H1 (cell line): ENCODE measurements around the gene MPDZ. TPM values are rescaled to one million over a fixed set of nuclear protein-coding genes. Genes with fewer than 3 reads are reported as not detected.

ENCODE experiments used
- CTCF ChIA-PET: fragments of 300-600 bp; sonication (Branson Sonifier 250); formaldehyde crosslinking; loops from one replicate; lab custom pipeline; 2021; ENCODE audit not compliant: partially characterized antibody; lab: Charles Lee
- POLR2A ChIA-PET: fragments of 300-600 bp; sonication (Branson Sonifier 250); formaldehyde crosslinking; loops from one replicate; lab custom pipeline; 2021; ENCODE audit warnings: inconsistent platforms; ENCODE audit not compliant: partially characterized antibody; lab: Charles Lee
- DNase-seq, 2 experiments: peaks; one replicate each; pipeline versions ENCODE4 v3.0.0 to v3.0.0-alpha.2; 2010 to 2022; ENCODE audit warnings: low spot score in 2 of 2, low read depth in 1 of 2, mixed read lengths in 1 of 2
- FAIRE-seq: peaks from 2 replicates; lab custom pipeline; 2011; peaks lifted over from hg19 to GRCh38; lab: Jason Lieb, UNC
- H2AFZ ChIP-seq: 2 replicates; pipeline ENCODE4 v1.8.1; 2012; ENCODE audit warnings: low read length, inconsistent platforms
- H2AK5ac ChIP-seq: 2 replicates; pipeline ENCODE4 v1.6.1; 2013; ENCODE audit warnings: low read depth, low read length
- H2BK120ac ChIP-seq: replicated peaks from 2 replicates; pipeline ENCODE3; 2013; ENCODE audit warnings: low read depth, low read length, inconsistent platforms
- H2BK12ac ChIP-seq: 2 replicates; pipeline ENCODE4 v1.6.1; 2013; ENCODE audit warnings: low read depth, low read length
- H2BK15ac ChIP-seq: 2 replicates; pipeline ENCODE4 v1.6.1; 2013; ENCODE audit warnings: low read length
- H2BK20ac ChIP-seq: 2 replicates; pipeline ENCODE4 v1.6.1; 2013; ENCODE audit warnings: low read length
- H2BK5ac ChIP-seq: 2 replicates; pipeline ENCODE4 v1.6.1; 2013; ENCODE audit warnings: low read depth, low read length
- H3K14ac ChIP-seq: 2 replicates; pipeline ENCODE4 v1.6.1; 2013; ENCODE audit warnings: inconsistent platforms; ENCODE audit not compliant: insufficient read length
- H3K18ac ChIP-seq: 2 replicates; pipeline ENCODE4 v1.6.1; 2013; ENCODE audit warnings: low read length; ENCODE audit errors: extremely low read depth
- H3K23ac ChIP-seq: 2 replicates; pipeline ENCODE4 v1.6.1; 2013; ENCODE audit warnings: inconsistent platforms; ENCODE audit not compliant: insufficient read length
- H3K23me2 ChIP-seq: 2 replicates; pipeline ENCODE4 v1.6.1; 2013; ENCODE audit warnings: low read depth, low read length
- H3K27ac ChIP-seq: 2 replicates; pipeline ENCODE4 v1.6.1; 2011; ENCODE audit warnings: low read depth, low read length, inconsistent platforms
- H3K27me3 ChIP-seq, 4 experiments: replicated peaks in 1 of 4; 1 replicate in 1 of 4; 2 replicates in 3 of 4; pipeline versions ENCODE4 v1.6.1 to v1.8.1; 2011 to 2013; ENCODE audit warnings: low read length in 3 of 4, mild to moderate bottlenecking in 3 of 4, inconsistent platforms in 2 of 4, mixed read lengths in 2 of 4, moderate library complexity in 1 of 4; ENCODE audit not compliant: control insufficient read depth in 3 of 4, insufficient read depth in 3 of 4; ENCODE audit errors: extremely low read depth in 1 of 4
- H3K36me3 ChIP-seq, 4 experiments: 2 replicates each; pipeline versions ENCODE4 v1.6.1 to v1.8.1; 2011 to 2013; ENCODE audit warnings: mild to moderate bottlenecking in 4 of 4, low read length in 3 of 4, moderate library complexity in 2 of 4, control low read depth in 1 of 4, inconsistent platforms in 1 of 4; ENCODE audit not compliant: insufficient read depth in 4 of 4, control insufficient read depth in 2 of 4
- H3K4ac ChIP-seq: replicated peaks from 2 replicates; pipeline ENCODE3; 2013; ENCODE audit warnings: low read length, low read depth, mixed read lengths, inconsistent platforms; ENCODE audit not compliant: insufficient read length
- H3K4me1 ChIP-seq, 4 experiments: replicated peaks in 1 of 4; 1 replicate in 1 of 4; 2 replicates in 3 of 4; pipeline versions ENCODE4 v1.6.1 to v1.8.1; 2011 to 2013; ENCODE audit warnings: low read length in 3 of 4, inconsistent platforms in 2 of 4, mixed read lengths in 1 of 4; ENCODE audit not compliant: insufficient read depth in 4 of 4, control insufficient read depth in 3 of 4
- H3K4me2 ChIP-seq, 2 experiments: 2 replicates each; pipeline versions ENCODE4 v1.6.1 to v1.8.1; 2011 to 2013; ENCODE audit warnings: low read depth in 2 of 2, low read length in 2 of 2, control low read depth in 1 of 2, inconsistent platforms in 1 of 2, mild to moderate bottlenecking in 1 of 2; ENCODE audit not compliant: insufficient read depth in 1 of 2
- H3K4me3 ChIP-seq, 4 experiments: fragments of 200-600, 300-600 bp in 1 of 4; sonication (generic), shearing (Covaris generic), sonication (Bioruptor Twin) in 1 of 4; 2 replicates each; pipeline versions ENCODE4 v1.5.1 to v1.8.1; 2011 to 2016; ENCODE audit warnings: low read length in 4 of 4, low read depth in 3 of 4, control low read depth in 2 of 4, inconsistent platforms in 2 of 4, mild to moderate bottlenecking in 2 of 4, mixed read lengths in 1 of 4, moderate library complexity in 1 of 4; ENCODE audit not compliant: insufficient read depth in 2 of 4; ENCODE audit errors: extremely low read depth in 1 of 4
- H3K56ac ChIP-seq: replicated peaks from 2 replicates; pipeline ENCODE3; 2013; ENCODE audit warnings: low read depth, mild to moderate bottlenecking, mixed read lengths, low read length, inconsistent platforms; ENCODE audit not compliant: insufficient read length
- H3K79me1 ChIP-seq: 2 replicates; pipeline ENCODE4 v1.6.1; 2013; ENCODE audit warnings: low read depth, low read length, control low read depth
- H3K79me2 ChIP-seq, 2 experiments: 2 replicates each; pipeline versions ENCODE4 v1.6.1 to v1.8.1; 2012 to 2013; ENCODE audit warnings: low read length in 2 of 2, mild to moderate bottlenecking in 2 of 2, inconsistent platforms in 1 of 2; ENCODE audit not compliant: insufficient read depth in 2 of 2, control insufficient read depth in 1 of 2
- H3K9ac ChIP-seq, 4 experiments: replicated peaks in 1 of 4; 1 replicate in 1 of 4; 2 replicates in 3 of 4; pipeline versions ENCODE4 v1.6.1 to v1.8.1; 2011 to 2013; ENCODE audit warnings: low read depth in 3 of 4, low read length in 3 of 4, control low read depth in 2 of 4, mild to moderate bottlenecking in 2 of 4, moderate library complexity in 2 of 4, inconsistent platforms in 1 of 4; ENCODE audit errors: extremely low read depth in 1 of 4
- H3K9me3 ChIP-seq, 2 experiments: 2 replicates each; pipeline versions ENCODE4 v1.6.1 to v1.8.1; 2012 to 2013; ENCODE audit warnings: mild to moderate bottlenecking in 2 of 2, moderate library complexity in 2 of 2, control low read depth in 1 of 2, inconsistent platforms in 1 of 2, low read depth in 1 of 2, low read length in 1 of 2, mixed read lengths in 1 of 2; ENCODE audit not compliant: insufficient read depth in 2 of 2
- H4K20me1 ChIP-seq, 2 experiments: replicated peaks in 1 of 2; 2 replicates each; pipeline versions ENCODE3 to v1.8.1; 2011 to 2013; ENCODE audit warnings: inconsistent platforms in 2 of 2, low read length in 2 of 2, mild to moderate bottlenecking in 1 of 2; ENCODE audit not compliant: insufficient read depth in 2 of 2, control insufficient read depth in 1 of 2
- H4K5ac ChIP-seq: 2 replicates; pipeline ENCODE4 v1.6.1; 2013; ENCODE audit warnings: low read length, low read depth, mixed read lengths, inconsistent platforms; ENCODE audit not compliant: insufficient read length
- H4K8ac ChIP-seq: 2 replicates; pipeline ENCODE4 v1.8.0; 2013; ENCODE audit warnings: mild to moderate bottlenecking, moderate library complexity, low read length, inconsistent platforms; ENCODE audit not compliant: insufficient read depth; ENCODE audit errors: extremely low read depth
- H4K91ac ChIP-seq: replicated peaks from 2 replicates; pipeline ENCODE3; 2013; ENCODE audit warnings: low read length, mixed read lengths, inconsistent platforms; ENCODE audit not compliant: insufficient read length
- HDAC6 ChIP-seq: IDR thresholded peaks from one replicate; pipeline ENCODE4 v1.7.1; 2012; ENCODE audit warnings: low read depth, mild to moderate bottlenecking, inconsistent platforms, low read length, moderate library complexity
- KDM1A ChIP-seq: fragments of 200-600, 300-600 bp; sonication (generic); IDR thresholded peaks from 2 replicates; pipeline ENCODE4 v1.7.1; 2016; ENCODE audit warnings: mild to moderate bottlenecking, low read length, borderline replicate concordance
- POU5F1 ChIP-seq: IDR thresholded peaks from 2 replicates; pipeline ENCODE4 v1.6.1; 2011; ENCODE audit warnings: low read depth, mild to moderate bottlenecking, low read length, moderate library complexity
- WGBS, 2 experiments: shearing (Covaris generic) in 1 of 2; methylation state at CpG; one replicate each; pipeline versions ENCODE4 v1.1.6 to v1.1.7; 2013 to 2015; ENCODE audit warnings: low lambda C conversion rate in 2 of 2, mixed read lengths in 2 of 2, inconsistent platforms in 1 of 2, low coverage in 1 of 2, missing lambda C conversion rate in 1 of 2; ENCODE audit not compliant: insufficient replicate concordance in 2 of 2, insufficient coverage in 1 of 2, insufficient read length in 1 of 2; ENCODE audit errors: extremely low coverage in 1 of 2, missing lambda C conversion rate in 1 of 2; 5-methylcytosine and 5-hydroxymethylcytosine counted together
- polyA plus RNA-seq, 7 experiments: library from polyadenylated mRNA; depleted of rRNA in 3 of 7; stranded (reverse) in 5 of 7; unstranded in 2 of 7; fragments of >200 nt in 5 of 7; fragments of 200-250 nt in 2 of 7; gene quantifications; 1 replicate in 5 of 7; 2 replicates in 1 of 7; 4 replicates in 1 of 7; pipeline versions ENCODE4 v1.2.1 to v1.2.3, GENCODE V29; 2011 to 2013; ENCODE audit warnings: missing spikeins in 2 of 7, mixed read lengths in 2 of 7
- total RNA-seq: library from RNA; stranded (reverse); fragmentation: NEBNext Ultra II Directional; extraction: Animal tissue kit (Norgen Biotek cat#: 25700); gene quantifications from 2 replicates; pipeline ENCODE4 v1.2.1, GENCODE V29; 2021

The MPDZ gene
- total and polyA plus RNA-seq, 2 of the 8 experiments (the other 6 are each of a cell fraction or from before 2014, with no cell fraction given), result 14.6 to 39.4 TPM

GRCh38 chr9:13163287-13163686 lies 116.2 kb downstream of the MPDZ start:
- no peak overlapping the region for H2BK12ac ChIP-seq
- FAIRE-seq, result no peak
- TF ChIP-seq HDAC6 (no peak), KDM1A (no peak), POU5F1 (no peak)
- H3K14ac ChIP-seq, result no peak overlapping the region
- H2AK5ac ChIP-seq, result no peak overlapping the region
- POLR2A ChIA-PET, result no interaction called here
- no peak overlapping the region for H3K4me2 ChIP-seq
- no peak overlapping the region for H3K4ac ChIP-seq
- CTCF ChIA-PET, result no interaction called here
- H3K23me2 ChIP-seq, result no peaks in the 10 kb centered on the region
- H3K79me1 ChIP-seq, result no peaks in the 10 kb centered on the region
- H4K5ac ChIP-seq, result no peak overlapping the region
- no peak overlapping the region for H2BK120ac ChIP-seq
- H3K4me1 ChIP-seq, result peaks cover 0 to 3% (median 2%) of the 10 kb centered on the region in 4 experiments; a peak in 2 of 7 replicates
- no peak overlapping the region for H2BK20ac ChIP-seq
- H4K91ac ChIP-seq, result no peak overlapping the region
- no peak for DNase-seq
- H3K27ac ChIP-seq, result no peak overlapping the region
- H2AFZ ChIP-seq, result no peak overlapping the region
- H2BK5ac ChIP-seq, result no peak overlapping the region
- no peak overlapping the region for H2BK15ac ChIP-seq
- no peak overlapping the region for H3K9ac ChIP-seq
- peaks cover 0 to 6% (median 0%) of the 10 kb centered on the region in 4 experiments; a peak in 2 of 8 replicates for H3K36me3 ChIP-seq
- H3K23ac ChIP-seq, result no peak overlapping the region
- no peaks in the 10 kb centered on the region for H3K9me3 ChIP-seq
- no peaks in the 10 kb centered on the region for H3K27me3 ChIP-seq
- no peak overlapping the region for H3K56ac ChIP-seq
- H3K18ac ChIP-seq, result no peak overlapping the region
- no peak overlapping the region for H4K8ac ChIP-seq
- no peak overlapping the region for H3K4me3 ChIP-seq
- H4K20me1 ChIP-seq, result no peaks in the 10 kb centered on the region
- H3K79me2 ChIP-seq, result no peaks in the 10 kb centered on the region
- WGBS, 2 experiments, result 56% methylated on average over 2 of the region's 2 CpGs; no CpG with 5 or more reads in 1 of the 2 experiments
